Stimulated activated CD4-positive, alpha-beta T cell treated with anti-CD3 and anti-CD28 coated beads, TNF-alpha, amount 100 ng/mL, for 4 hours (primary cell): ENCODE measurements around the gene CSE1L.
"Not testable (repeated sequence)": the region's sequence is repeated elsewhere in the genome, so short reads cannot be mapped to it uniquely, and the experiment has no call there.

Source experiments
- DNase-seq, 3 experiments: peaks; one replicate each; pipeline ENCODE4 v3.0.0-alpha.2; 2020; ENCODE audit warnings: low read depth in 3 of 3

Gene CSE1L

DNA sequence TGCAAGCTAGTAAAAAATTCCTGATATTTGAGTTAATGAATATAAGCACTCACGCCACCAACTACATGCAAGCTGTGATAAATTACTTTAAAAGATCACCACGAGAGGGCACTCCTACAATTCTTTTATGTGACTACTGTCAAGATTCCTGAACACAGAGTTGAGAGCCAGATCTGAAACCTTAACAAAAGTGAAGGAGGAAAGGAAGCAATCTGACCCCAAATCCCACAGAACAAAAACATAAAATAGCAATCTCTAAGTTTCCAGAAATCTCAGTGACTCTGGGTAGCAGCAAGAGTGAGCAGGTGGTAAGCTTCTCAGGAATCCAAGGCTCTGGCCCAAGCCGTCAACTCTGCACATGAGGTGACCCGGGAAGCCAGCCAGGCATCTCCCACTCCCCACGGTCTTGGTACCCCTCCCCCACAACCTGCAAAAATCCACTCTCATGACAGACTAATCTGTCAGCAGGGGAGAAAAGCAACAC is 86.9 kb downstream of the CSE1L start:
- DNase-seq, result no peak

DNA sequence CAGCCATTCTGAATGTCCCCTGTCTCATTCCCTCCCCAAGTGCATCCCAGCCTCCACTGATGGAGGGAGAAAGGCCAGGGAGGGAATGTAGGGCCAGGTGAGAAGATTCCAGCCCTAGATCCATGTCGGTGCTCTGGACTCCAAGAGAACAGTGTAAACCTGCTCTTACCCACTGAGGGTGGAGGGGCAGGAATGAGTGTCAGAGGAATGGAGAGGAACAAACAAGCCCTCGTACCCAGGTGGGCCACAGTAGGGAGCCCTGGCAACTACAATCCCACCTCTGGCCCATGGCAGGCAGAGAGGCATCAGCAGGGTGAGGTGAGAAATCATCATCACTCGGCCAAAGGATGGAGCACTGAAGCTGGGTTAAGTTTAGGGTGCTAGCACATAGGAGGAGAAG is 87.5 kb downstream of the CSE1L start:
- no peak for DNase-seq

DNA sequence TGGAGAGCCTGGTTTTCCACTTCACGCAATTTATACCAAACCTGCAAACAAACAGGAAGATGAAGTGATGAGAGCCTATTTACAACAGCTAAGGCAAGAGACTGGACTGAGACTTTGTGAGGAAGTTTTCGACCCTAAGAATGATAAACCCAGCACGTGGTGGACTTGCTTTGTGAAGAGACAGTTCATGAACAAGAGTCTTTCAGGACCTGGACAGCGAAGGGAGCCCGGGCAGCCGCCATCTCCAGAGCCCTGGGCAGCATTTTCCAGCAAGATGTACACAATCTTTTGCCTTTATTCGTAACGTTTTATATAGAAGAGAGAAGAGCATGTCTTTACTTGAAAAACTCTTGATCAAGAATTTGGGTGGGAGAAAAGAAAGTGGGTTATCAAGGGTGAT is 88.7 kb downstream of the CSE1L start:
- not testable (repeated sequence) for DNase-seq

DNA sequence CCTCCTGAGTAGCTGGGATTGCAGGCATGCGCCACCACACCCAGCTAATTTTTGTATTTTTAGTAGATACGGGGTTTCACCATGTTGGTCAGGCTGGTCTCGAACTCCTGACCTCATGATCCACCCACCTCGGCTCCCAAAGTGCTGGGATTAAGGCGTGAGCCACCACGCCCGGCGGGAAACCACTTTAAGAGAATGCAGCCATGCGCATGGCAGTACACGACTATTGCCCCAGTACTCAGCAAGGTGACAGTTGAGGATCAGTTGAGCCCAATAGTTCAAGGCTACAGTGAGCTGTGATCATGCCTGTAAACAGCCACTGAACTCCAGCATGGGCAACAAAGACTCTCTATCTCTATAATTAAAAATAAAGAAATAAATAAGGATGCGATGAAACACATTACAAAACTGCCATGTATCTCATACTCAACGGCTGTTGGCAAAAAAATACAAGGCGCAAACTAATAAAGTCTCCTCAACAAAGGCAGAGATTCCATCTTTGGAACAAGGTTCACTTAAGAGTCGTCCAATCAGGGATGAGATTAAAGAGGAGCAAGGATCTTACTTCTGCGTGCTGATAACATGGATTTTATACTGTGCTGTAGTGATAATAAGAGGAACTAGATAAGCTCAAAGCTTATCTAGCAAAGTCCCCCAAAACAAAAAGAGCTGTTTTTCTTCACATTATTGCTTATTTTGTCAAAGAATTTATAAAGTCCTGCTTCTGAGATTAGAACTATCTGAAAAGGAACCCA is 90.9 kb downstream of the CSE1L start:
- DNase-seq, result no peak

DNA sequence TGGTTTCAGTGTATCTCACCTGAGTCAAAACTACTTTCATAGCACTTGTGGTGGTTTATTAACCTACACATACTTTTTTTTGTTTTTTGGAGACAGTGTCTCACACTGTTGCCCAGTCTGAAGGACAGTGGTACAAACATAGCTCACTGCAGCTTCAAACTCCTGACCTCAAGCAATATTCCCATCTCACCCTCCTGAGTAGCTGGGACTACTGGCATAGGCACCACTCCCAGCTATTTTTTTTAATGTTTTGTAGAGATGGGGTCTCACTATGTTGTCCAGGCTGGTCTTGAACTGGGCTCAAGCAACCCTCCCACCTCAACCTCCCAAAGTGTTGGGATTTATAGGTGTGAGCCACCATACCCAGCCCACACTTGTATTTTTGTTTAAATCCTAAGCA is 92.3 kb downstream of the CSE1L start:
- no peak for DNase-seq

DNA sequence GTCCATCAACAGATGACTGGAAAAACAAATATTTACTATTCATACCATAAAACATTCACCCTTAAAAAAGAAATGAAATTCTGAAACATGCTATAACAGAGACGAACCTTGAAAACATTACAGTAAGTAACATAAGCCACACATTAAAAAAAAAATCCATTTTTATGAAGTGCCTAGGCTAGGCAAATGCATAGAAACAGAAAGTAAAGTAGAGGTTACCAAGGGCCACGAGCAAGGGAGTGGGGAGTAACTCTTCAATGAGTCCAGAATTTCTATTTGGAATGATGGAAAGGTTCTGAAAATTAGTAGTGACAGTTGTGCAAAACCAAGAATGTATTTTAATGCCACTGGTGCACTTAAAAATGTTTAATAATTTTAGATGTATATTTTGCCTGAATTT is 94.3 kb downstream of the CSE1L start:
- DNase-seq, result no peak

DNA sequence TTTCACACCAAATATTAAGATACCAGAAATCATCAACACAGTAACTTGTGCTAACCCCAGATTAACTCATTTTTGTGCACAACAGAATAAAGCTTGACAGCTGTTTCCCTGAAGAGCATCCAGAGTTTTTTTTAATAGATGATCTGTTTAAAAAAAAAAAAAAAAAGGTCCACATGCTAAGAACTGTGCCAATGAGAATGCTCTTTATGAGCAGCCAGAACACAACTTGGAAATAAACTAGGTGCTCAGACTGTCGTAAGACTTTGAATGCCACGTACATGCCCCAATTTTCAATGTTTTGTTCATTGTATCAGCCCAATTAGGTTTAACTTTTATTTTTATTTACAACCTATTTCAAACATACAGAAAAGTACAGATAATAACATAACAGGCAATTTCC is 94.7 kb downstream of the CSE1L start:
- no peak for DNase-seq
